HG03025 (cell line): ENCODE measurements around the gene EFHD2.
"Not testable (repeated sequence)": the region's sequence is repeated elsewhere in the genome, so short reads cannot be mapped to it uniquely, and the experiment has no call there.

Source experiments
- ATAC-seq: cut with Tn5 transposase; IDR thresholded peaks from one replicate; pipeline ENCODE4 v1.9.1; 2021; ENCODE audit warnings: mild to moderate bottlenecking, moderate library complexity; ENCODE audit not compliant: unreplicated experiment, low FRiP score

Gene EFHD2

GRCh38 chr1:15471067-15471466 is 61.4 kb downstream of the EFHD2 start:
- not testable (repeated sequence) for ATAC-seq

DNA sequence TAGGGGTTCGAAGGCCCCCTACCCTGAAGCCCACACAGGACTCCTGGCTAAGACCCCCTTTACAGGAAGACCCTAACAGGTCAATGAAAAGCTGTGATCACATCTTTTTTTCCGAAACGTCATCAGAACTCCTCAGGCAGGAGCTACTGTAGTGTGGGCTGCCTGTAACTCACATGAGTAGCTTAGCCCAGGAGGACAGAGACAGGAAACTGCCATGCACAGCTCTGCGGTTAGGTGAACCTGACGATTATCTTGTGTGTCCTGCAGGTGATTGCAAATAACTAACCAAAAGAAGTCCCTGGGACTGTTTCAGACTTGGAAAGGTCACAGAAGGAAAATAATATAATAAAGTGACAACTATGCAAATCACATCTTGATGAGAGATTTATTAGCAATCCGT is 62.0 kb downstream of the EFHD2 start:
- not testable (repeated sequence) for ATAC-seq

DNA sequence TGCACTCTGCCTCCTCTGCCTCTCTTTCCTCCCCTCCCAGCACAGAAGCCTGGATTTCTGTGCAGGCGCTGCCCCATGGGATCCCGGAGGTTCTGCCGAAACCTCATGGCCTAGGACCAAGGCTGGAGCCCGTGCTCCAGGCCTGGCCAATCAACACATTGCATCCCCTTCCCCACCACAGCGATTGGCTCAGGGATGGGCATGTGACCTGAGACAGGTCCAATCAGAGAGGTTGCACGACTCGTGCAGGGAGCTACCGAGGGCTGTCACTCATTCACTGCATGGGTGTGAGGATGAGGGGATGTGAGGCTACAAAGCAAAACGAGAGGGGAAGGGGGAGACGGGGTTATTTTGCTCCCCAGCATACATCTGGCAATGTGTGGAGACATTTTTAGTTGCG is 62.9 kb downstream of the EFHD2 start:
- ATAC-seq: no peak

DNA sequence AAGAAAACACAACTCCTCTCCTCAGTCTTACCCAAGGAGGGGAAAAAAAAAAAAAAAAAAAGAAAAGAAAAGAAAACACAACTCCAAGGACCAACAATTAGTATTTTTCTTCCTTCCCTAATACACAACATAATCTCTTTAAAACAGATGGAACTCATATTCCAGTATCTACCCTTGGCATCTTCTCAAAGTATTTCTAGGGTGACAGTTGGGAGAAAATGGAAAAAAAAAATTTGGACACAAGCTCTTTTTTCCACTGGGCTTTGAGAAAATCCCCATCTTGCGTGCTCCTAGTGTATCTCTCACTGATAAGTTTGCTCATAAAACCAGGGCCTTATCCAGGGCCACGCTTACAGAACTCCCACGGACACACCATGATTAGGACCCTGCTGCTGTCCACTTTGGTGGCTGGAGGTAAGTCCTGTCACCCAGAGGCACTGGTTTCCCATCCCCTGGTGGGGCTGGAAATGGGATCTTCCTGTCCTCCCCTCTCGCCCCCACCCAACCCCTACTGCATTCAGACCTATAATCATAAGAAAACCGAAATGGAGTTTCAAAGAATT is 66.1 kb downstream of the EFHD2 start, which contains the start of gene CELA2B:
Gene CELA2B (plus strand): TSS at position 353 of the 563 bp plus-strand sequence. CDS start 22 bp downstream, at position 375.
- ATAC-seq: no peak

GRCh38 chr1:15476927-15477326 is 67.2 kb downstream of the EFHD2 start:
- no peak for ATAC-seq

DNA sequence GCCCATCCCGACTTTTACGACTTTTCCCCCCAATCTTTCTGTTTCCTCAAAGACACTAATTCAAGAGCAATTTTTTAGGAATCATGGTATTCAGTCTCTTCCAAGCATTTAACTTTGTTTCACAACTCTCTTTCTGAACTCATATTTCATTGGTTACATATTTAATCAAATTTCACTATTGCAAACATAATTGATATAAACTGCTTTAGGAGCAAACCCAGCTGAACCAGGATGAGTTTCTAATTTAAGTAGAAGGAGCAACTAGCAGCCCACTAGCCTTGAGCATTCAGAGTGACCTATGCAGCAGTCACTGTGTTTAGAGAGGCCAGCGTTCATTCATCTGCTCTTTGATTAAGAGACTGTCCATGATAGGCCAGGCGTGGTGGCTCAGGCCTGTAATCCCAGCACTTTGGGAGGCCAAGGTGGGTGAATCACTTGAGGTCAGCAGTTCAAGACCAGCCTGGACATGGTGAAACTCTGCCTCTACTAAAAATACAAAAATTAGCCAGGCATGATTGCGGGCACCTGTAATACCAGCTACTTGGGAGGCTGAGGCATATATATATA is 68.0 kb downstream of the EFHD2 start:
- ATAC-seq: no peak
